Measurements from ENCODE around the gene TLR8.

TLR8 gene

DNA sequence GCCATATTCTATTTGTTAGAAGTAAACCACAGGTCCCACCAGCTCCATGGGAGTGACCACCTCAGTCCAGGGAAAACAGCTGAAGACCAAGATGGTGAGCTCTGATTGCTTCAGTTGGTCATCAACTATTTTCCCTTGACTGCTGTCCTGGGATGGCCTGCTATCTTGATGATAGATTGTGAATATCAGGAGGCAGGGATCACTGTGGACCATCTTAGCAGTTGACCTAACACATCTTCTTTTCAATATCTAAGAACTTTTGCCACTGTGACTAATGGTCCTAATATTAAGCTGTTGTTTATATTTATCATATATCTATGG lies 16.1 kb downstream of the TLR8 start:
- DNase-seq (ENCODE audit: low spot score) = no peak
- H3K9me3 ChIP-seq (ENCODE audit: severe bottlenecking) = no peaks in the 10 kb centered on the region
- no peaks in the 10 kb centered on the region for H3K27me3 ChIP-seq (ENCODE audit: insufficient read depth, poor library complexity, severe bottlenecking)

DNA sequence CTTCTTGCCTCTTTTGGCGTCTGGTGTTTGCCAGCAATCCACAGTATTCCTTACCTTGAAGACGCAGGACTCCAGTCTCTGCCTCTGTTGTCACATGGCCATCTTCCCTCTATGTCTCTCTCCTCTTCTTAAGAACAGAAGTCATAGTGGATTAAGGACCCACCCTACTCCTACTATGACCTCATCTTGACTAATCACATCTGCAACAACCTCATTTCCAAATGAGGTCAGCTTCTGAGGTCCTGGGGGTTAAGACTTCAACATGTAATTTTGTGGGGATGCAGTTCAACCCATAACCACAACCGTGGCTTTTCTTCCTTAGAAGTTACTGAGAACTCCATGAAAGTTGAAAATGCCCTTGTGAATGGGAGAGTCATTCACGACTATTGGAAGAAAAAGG lies 23.3 kb downstream of the TLR8 start:
- no peaks in the 10 kb centered on the region for H3K36me3 ChIP-seq (ENCODE audit: low read depth)
- no peaks in the 10 kb centered on the region for H3K9me3 ChIP-seq (ENCODE audit: severe bottlenecking)
- no peaks in the 10 kb centered on the region for H3K27me3 ChIP-seq (ENCODE audit: insufficient read depth, poor library complexity, severe bottlenecking)
- no peaks in the 10 kb centered on the region for H3K4me1 ChIP-seq (ENCODE audit: insufficient read depth, poor library complexity, severe bottlenecking)
- H3K4me3 ChIP-seq (ENCODE audit: severe bottlenecking) = no peak overlapping the region
- DNase-seq (ENCODE audit: low spot score) (no peak), ATAC-seq (ENCODE audit: low read depth) (no peak)
- no peak overlapping the region for H3K27ac ChIP-seq (ENCODE audit: poor library complexity, severe bottlenecking)
- TF ChIP-seq, protein P1, sequence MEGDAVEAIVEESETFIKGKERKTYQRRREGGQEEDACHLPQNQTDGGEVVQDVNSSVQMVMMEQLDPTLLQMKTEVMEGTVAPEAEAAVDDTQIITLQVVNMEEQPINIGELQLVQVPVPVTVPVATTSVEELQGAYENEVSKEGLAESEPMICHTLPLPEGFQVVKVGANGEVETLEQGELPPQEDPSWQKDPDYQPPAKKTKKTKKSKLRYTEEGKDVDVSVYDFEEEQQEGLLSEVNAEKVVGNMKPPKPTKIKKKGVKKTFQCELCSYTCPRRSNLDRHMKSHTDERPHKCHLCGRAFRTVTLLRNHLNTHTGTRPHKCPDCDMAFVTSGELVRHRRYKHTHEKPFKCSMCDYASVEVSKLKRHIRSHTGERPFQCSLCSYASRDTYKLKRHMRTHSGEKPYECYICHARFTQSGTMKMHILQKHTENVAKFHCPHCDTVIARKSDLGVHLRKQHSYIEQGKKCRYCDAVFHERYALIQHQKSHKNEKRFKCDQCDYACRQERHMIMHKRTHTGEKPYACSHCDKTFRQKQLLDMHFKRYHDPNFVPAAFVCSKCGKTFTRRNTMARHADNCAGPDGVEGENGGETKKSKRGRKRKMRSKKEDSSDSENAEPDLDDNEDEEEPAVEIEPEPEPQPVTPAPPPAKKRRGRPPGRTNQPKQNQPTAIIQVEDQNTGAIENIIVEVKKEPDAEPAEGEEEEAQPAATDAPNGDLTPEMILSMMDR (IDR thresholded peaks at IDR 0.05; ENCODE audit: poor library complexity, severe bottlenecking) = no peak

More for the DNA sequence above, 16.1 kb downstream of the TLR8 start:
- TF ChIP-seq, protein P1 (IDR thresholded peaks at IDR 0.05; ENCODE audit: poor library complexity, severe bottlenecking) = no peak
- no peak overlapping the region for H3K27ac ChIP-seq (ENCODE audit: poor library complexity, severe bottlenecking)
- no peak for ATAC-seq (ENCODE audit: low read depth)
- no peaks in the 10 kb centered on the region for H3K4me1 ChIP-seq (ENCODE audit: insufficient read depth, poor library complexity, severe bottlenecking)
- H3K4me3 ChIP-seq (ENCODE audit: severe bottlenecking) = no peak overlapping the region
- H3K36me3 ChIP-seq (ENCODE audit: low read depth) = no peaks in the 10 kb centered on the region

DNA sequence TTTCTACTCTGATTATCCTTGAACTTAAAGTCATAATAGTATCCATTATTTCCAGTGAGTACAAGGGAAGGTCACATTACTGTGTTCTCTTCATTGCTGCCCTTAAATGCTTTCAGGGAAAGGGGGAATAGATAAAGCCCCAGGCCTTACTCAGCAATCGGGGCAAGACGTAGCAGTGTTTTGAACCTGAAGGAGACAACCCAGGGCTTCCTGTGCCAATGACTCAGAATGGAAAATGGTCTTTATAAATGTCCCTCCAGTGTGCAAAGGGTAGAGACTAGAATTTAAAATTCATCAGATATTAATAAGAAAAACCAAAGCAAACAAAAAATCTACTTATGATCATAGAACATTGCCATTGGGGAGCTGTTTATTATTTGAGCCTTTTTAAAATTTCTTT lies 23.7 kb downstream of the TLR8 start:
- TF ChIP-seq, protein P1 (IDR thresholded peaks at IDR 0.05; ENCODE audit: poor library complexity, severe bottlenecking) = no peak
- Histone ChIP-seq H3K4me3 (ENCODE audit: severe bottlenecking) (no peak overlapping the region), H3K36me3 (ENCODE audit: low read depth) (no peaks in the 10 kb centered on the region), H3K27ac (ENCODE audit: poor library complexity, severe bottlenecking) (no peak overlapping the region), H3K4me1 (ENCODE audit: insufficient read depth, poor library complexity, severe bottlenecking) (no peaks in the 10 kb centered on the region), H3K9me3 (ENCODE audit: severe bottlenecking) (no peaks in the 10 kb centered on the region), H3K27me3 (ENCODE audit: insufficient read depth, poor library complexity, severe bottlenecking) (no peaks in the 10 kb centered on the region)
- ATAC-seq (ENCODE audit: low read depth) (no peak), DNase-seq (ENCODE audit: low spot score) (no peak)

DNA sequence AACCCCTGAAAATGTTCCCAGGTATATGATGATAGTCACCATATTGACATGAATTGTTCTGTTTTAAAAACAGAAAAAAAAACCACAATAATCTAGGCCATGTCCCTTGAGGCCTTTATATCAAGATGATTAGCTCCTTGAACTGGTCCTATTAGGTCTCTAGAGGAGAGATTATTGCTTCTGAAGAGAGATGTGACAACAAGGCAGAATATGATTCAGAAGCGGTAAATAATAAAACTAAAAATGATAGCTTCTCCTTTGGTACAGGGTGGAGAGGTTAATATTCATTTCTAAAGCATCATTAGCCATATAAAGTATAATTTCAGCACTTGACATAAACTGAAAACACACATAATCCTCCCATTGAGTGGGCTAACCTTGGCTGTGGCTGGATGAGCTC lies 25.8 kb downstream of the TLR8 start:
- no peaks in the 10 kb centered on the region for H3K27me3 ChIP-seq (ENCODE audit: insufficient read depth, poor library complexity, severe bottlenecking)
- no peaks in the 10 kb centered on the region for H3K4me1 ChIP-seq (ENCODE audit: insufficient read depth, poor library complexity, severe bottlenecking)
- TF ChIP-seq, protein P1 (IDR thresholded peaks at IDR 0.05; ENCODE audit: poor library complexity, severe bottlenecking) = no peak
- ATAC-seq (ENCODE audit: low read depth) = no peak
- H3K36me3 ChIP-seq (ENCODE audit: low read depth) = no peaks in the 10 kb centered on the region
- no peak overlapping the region for H3K27ac ChIP-seq (ENCODE audit: poor library complexity, severe bottlenecking)
- H3K9me3 ChIP-seq (ENCODE audit: severe bottlenecking) = no peaks in the 10 kb centered on the region
- no peak overlapping the region for H3K4me3 ChIP-seq (ENCODE audit: severe bottlenecking)
- no peak for DNase-seq (ENCODE audit: low spot score)

- no peaks in the 10 kb centered on the region for H3K4me1 ChIP-seq (ENCODE audit: insufficient read depth, poor library complexity, severe bottlenecking)
- DNase-seq (ENCODE audit: low spot score) (no peak), ATAC-seq (ENCODE audit: low read depth) (no peak)
- H3K27me3 ChIP-seq (ENCODE audit: insufficient read depth, poor library complexity, severe bottlenecking) = no peaks in the 10 kb centered on the region
- H3K27ac ChIP-seq (ENCODE audit: poor library complexity, severe bottlenecking) = no peak overlapping the region
- no peak overlapping the region for H3K4me3 ChIP-seq (ENCODE audit: severe bottlenecking)
- H3K9me3 ChIP-seq (ENCODE audit: severe bottlenecking) = no peaks in the 10 kb centered on the region
- no peaks in the 10 kb centered on the region for H3K36me3 ChIP-seq (ENCODE audit: low read depth)
- TF ChIP-seq, protein P1 (IDR thresholded peaks at IDR 0.05; ENCODE audit: poor library complexity, severe bottlenecking) = no peak
Observed at GRCh38 chrX:12934850-12935249, 28.4 kb downstream of the TLR8 start.

Measured in RWPE2 (cell line).